ENCODE data around the gene LLGL1.

Gene LLGL1

DNA sequence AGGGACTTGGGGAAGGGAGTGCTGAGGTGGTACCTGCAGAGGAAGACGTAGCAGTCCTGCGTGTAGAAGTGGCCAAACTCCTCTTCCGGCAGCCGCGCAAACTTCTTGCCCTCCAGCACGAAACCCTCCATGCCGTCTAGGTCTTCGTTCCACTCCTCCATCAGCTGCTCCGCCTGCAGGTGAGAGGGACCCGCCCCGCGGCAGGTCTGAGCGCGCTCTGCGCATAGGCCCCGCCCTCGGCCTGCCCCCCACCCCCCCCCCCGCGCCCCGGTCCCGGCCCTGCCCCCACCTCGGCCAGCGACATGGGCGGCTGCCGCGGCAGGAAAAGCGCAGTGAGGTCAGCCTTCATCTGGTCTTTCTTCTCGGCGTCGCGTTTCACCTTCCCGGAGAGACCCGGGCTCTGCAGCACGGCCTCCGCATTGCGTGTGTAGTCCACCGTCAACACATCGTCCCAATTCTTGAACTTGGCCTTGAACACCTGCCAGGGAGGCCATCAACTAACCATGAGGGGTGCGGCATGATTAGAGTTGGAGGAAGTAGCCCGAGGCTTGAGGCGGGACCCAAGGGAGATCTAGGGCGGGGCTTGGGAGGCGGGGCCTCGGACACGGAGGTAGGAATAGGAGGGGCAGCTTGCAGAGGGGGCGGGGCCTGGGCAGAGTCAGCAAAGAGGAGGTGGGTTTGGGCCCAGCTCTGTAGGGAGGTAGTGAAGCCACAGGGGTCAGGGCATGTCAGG is 21.6 kb downstream of the LLGL1 start:
- Histone ChIP-seq H3K4me2 (ENCODE audit: low read length) (no peak overlapping the region), H3K4me1 (ENCODE audit: control insufficient read depth, insufficient read depth, low read length) (no peaks in the 10 kb centered on the region), H3K36me3 (ENCODE audit: insufficient read depth, low read length) (peaks cover 78% of the 10 kb centered on the region), H3K4me3 (ENCODE audit: low read length) (no peak overlapping the region), H3K9me3 (replicated peaks; ENCODE audit: low read length) (no peaks in the 10 kb centered on the region), H3K27me3 (ENCODE audit: control insufficient read depth, insufficient read depth, low read length) (no peaks in the 10 kb centered on the region), H3K9ac (ENCODE audit: low read depth, low read length) (no peak overlapping the region)

DNA sequence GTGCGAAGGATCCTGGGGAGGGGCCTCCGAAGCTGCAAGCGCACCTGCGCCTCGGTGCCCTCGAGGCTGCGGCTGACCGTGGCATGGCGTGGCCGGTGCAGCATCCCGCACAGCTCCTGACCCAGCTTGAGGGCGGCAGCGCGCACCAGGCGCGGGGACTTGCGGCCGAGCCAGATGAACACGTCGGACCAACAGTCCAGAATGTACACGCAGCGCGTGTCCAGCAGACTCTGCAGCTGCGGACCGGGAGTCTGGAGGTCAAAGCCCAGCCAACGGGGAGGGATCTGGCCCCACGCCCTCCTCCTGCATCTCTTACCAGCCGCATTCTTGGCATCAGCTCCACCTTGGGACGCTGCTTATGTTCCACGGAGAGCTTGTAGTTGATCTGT is 22.2 kb downstream of the LLGL1 start:
- H3K9ac ChIP-seq (ENCODE audit: low read depth, low read length): no peak overlapping the region
- no peaks in the 10 kb centered on the region for H3K4me1 ChIP-seq (ENCODE audit: control insufficient read depth, insufficient read depth, low read length)
- no peaks in the 10 kb centered on the region for H3K9me3 ChIP-seq (replicated peaks; ENCODE audit: low read length)
- no peak overlapping the region for H3K4me2 ChIP-seq (ENCODE audit: low read length)
- H3K27me3 ChIP-seq (ENCODE audit: control insufficient read depth, insufficient read depth, low read length): no peaks in the 10 kb centered on the region
- no peak overlapping the region for H3K4me3 ChIP-seq (ENCODE audit: low read length)
- peaks cover 81% of the 10 kb centered on the region for H3K36me3 ChIP-seq (ENCODE audit: insufficient read depth, low read length)

DNA sequence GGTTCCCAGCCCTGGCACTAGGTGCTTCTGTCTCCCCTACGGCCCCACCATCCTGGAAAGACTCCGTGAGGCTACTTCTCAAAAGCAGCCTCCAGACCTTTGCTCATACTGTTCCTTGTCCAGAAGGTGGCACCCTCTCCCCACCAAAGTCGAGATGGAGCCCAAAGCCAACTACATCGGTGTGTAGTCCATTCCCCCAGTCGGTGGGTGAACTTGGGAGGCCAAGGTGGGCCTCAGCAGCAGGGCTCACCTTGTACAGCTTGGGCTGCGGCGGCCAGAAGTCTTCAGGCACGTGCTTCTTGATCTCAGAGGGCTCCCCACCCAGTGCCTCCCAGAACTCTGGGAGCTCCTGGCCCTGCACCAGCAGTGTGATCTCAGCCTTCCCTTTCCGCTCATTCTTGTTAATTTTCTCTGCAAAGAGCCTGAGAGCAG is 22.9 kb downstream of the LLGL1 start:
- Histone ChIP-seq H3K9me3 (replicated peaks; ENCODE audit: low read length) (no peaks in the 10 kb centered on the region), H3K27me3 (ENCODE audit: control insufficient read depth, insufficient read depth, low read length) (no peaks in the 10 kb centered on the region), H3K4me1 (ENCODE audit: control insufficient read depth, insufficient read depth, low read length) (no peaks in the 10 kb centered on the region), H3K4me2 (ENCODE audit: low read length) (no peak overlapping the region), H3K4me3 (ENCODE audit: low read length) (no peak overlapping the region), H3K9ac (ENCODE audit: low read depth, low read length) (no peak overlapping the region), H3K36me3 (ENCODE audit: insufficient read depth, low read length) (peaks cover 88% of the 10 kb centered on the region)

DNA sequence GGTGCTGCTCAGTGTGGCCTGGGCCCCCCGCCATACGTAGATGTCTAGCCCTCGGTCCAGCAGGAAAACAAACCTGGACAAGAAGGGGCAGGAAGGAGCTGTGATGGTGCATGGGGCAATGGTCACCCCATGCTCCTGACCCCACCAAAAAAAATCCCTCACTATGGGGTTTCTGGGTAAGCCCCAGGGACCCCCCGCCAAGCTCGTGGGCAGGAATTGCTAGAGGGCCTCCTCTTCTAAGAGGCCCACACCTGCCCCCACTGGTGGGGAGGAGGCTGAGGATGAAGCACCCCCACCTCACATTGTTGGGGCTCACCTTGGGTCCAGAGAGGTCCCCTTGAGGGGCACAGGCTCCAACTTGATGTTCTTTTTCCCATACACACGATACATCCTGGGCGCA is 23.4 kb downstream of the LLGL1 start:
- H3K27me3 ChIP-seq (ENCODE audit: control insufficient read depth, insufficient read depth, low read length): no peaks in the 10 kb centered on the region
- no peaks in the 10 kb centered on the region for H3K9me3 ChIP-seq (replicated peaks; ENCODE audit: low read length)
- H3K9ac ChIP-seq (ENCODE audit: low read depth, low read length): no peak overlapping the region
- no peak overlapping the region for H3K4me3 ChIP-seq (ENCODE audit: low read length)
- no peak overlapping the region for H3K4me2 ChIP-seq (ENCODE audit: low read length)
- H3K36me3 ChIP-seq (ENCODE audit: insufficient read depth, low read length): peaks cover 88% of the 10 kb centered on the region
- H3K4me1 ChIP-seq (ENCODE audit: control insufficient read depth, insufficient read depth, low read length): no peaks in the 10 kb centered on the region

DNA sequence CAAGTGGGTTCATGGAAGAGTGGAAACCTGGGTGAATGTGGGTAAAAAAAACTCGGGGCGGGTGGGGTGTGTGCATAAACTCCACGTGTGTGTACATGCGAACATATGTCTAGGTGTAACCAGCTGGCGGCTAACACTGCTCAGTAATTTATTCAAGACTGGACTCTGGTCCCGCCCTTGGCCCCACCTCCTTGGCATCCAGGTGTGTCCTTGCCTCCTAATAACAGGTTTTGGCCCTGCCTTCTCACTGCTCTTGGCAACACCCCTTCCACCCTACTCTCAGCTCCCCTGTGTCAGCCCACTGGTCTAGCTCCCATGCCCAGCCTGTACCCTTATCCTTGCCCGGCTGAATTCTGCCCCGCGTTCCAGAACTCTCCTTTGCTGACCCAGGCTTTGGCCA is 24.8 kb downstream of the LLGL1 start:
- no peaks in the 10 kb centered on the region for H3K27me3 ChIP-seq (ENCODE audit: control insufficient read depth, insufficient read depth, low read length)
- H3K4me2 ChIP-seq (ENCODE audit: low read length): no peak overlapping the region
- peaks cover 95% of the 10 kb centered on the region for H3K36me3 ChIP-seq (ENCODE audit: insufficient read depth, low read length)
- H3K4me3 ChIP-seq (ENCODE audit: low read length): no peak overlapping the region
- H3K9me3 ChIP-seq (replicated peaks; ENCODE audit: low read length): no peaks in the 10 kb centered on the region
- H3K4me1 ChIP-seq (ENCODE audit: control insufficient read depth, insufficient read depth, low read length): no peaks in the 10 kb centered on the region
- H3K9ac ChIP-seq (ENCODE audit: low read depth, low read length): no peak overlapping the region

DNA sequence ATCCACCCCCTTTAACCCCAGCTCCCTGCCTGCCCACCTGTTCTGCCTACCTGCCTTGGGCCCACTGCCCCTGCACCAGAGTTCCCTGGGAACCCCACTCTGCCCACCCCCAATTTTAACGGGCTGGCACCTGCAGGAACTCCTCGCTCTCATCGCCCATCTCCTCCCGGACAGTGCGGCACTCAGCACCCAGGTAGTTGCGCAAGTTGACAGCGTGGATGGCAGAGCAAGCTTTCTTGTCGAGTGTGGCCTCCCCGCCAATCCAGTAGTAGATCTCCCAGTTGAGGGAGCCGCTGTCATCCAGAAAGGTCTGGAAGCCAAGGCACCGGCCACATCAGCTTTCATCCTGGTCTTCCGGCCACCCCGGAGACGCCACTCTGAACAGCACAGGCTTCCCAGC is 25.3 kb downstream of the LLGL1 start:
- H3K27me3 ChIP-seq (ENCODE audit: control insufficient read depth, insufficient read depth, low read length): no peaks in the 10 kb centered on the region
- no peaks in the 10 kb centered on the region for H3K9me3 ChIP-seq (replicated peaks; ENCODE audit: low read length)
- H3K36me3 ChIP-seq (ENCODE audit: insufficient read depth, low read length): peaks cover 95% of the 10 kb centered on the region
- H3K4me2 ChIP-seq (ENCODE audit: low read length): no peak overlapping the region
- no peak overlapping the region for H3K9ac ChIP-seq (ENCODE audit: low read depth, low read length)
- no peak overlapping the region for H3K4me3 ChIP-seq (ENCODE audit: low read length)
- no peaks in the 10 kb centered on the region for H3K4me1 ChIP-seq (ENCODE audit: control insufficient read depth, insufficient read depth, low read length)

DNA sequence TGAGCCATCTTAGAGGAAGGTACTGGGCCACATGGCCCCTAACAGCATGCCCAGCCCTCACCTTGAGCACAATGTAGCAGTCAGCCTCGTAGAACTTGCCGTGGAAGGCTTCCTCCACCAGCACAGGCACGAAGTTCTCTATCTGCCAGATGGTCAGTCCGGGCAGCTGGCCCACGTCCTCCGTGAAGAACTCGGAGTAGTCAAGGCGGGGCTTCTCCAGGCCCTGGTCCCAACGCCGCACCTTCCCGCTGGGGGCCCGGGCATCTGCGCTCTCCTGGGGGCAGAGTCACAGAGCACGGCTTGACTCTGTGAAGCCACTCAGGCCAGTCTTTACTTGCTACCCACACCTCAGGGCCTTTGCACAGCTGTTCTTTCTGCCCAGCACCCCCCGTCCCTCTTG is 25.8 kb downstream of the LLGL1 start:
- H3K27me3 ChIP-seq (ENCODE audit: control insufficient read depth, insufficient read depth, low read length): no peaks in the 10 kb centered on the region
- H3K9ac ChIP-seq (ENCODE audit: low read depth, low read length): no peak overlapping the region
- H3K36me3 ChIP-seq (ENCODE audit: insufficient read depth, low read length): peaks cover 95% of the 10 kb centered on the region
- H3K4me1 ChIP-seq (ENCODE audit: control insufficient read depth, insufficient read depth, low read length): no peaks in the 10 kb centered on the region
- no peak overlapping the region for H3K4me2 ChIP-seq (ENCODE audit: low read length)
- H3K4me3 ChIP-seq (ENCODE audit: low read length): no peak overlapping the region
- H3K9me3 ChIP-seq (replicated peaks; ENCODE audit: low read length): no peaks in the 10 kb centered on the region

DNA sequence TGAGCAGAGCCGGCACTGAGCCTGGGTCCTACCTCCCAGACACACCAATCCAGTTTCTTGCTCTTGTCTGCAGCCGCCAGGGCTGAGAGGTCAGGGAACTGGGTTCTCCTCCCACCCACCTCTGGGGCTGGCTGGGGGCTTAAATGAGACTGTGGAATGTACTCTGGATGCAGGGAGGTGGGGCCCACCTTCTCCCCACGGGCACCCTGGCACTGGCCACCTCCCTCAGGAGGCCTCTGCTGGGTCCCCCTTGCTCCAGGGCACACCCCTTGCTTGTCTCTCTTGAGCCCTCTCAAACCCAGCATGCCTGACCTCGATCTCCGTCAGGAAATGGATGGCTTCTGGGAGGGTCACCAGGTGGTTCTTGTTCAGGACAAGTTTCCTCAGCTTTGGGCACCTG is 26.7 kb downstream of the LLGL1 start:
- Histone ChIP-seq H3K4me3 (ENCODE audit: low read length) (no peak overlapping the region), H3K9ac (ENCODE audit: low read depth, low read length) (no peak overlapping the region), H3K9me3 (replicated peaks; ENCODE audit: low read length) (no peaks in the 10 kb centered on the region), H3K4me2 (ENCODE audit: low read length) (no peak overlapping the region), H3K36me3 (ENCODE audit: insufficient read depth, low read length) (peaks cover 95% of the 10 kb centered on the region), H3K27me3 (ENCODE audit: control insufficient read depth, insufficient read depth, low read length) (no peaks in the 10 kb centered on the region), H3K4me1 (ENCODE audit: control insufficient read depth, insufficient read depth, low read length) (peaks cover 7% of the 10 kb centered on the region)

DNA sequence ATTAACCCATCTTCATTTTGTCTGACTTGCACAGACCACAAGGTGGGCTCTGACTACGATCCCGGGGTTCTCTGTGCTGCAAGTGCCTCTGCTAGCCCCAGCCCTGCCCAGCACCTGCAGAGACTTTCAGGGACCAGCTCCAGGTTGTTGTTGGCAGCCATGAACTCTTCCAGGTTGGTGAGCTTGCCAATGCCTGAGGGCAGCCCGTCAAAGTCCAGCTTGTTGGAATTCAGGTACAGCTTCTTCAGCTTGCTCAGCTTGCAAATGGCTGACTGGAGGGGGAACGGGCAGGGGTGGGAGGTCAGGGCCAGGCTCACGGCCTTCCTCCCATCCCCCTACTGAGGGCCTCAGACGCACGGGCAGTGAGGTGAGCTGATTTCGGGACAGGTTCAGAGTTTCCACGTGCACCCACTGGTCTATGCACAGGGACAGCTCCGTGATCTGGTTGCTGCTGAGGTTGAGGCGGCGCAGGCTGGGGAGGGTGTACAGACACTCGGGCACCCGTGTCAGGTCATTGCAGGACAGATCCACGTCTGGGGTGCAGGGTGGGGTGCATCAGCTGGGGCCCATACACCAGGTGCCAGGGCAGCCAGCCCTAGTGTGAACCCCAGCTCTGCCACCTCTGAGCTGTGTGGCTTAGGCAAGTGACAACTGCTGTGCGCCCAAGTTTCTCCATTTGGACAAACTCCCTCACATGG is 27.9 kb downstream of the LLGL1 start:
- H3K9me3 ChIP-seq (replicated peaks; ENCODE audit: low read length): no peaks in the 10 kb centered on the region
- H3K27me3 ChIP-seq (ENCODE audit: control insufficient read depth, insufficient read depth, low read length): no peaks in the 10 kb centered on the region
- no peak overlapping the region for H3K9ac ChIP-seq (ENCODE audit: low read depth, low read length)
- no peak overlapping the region for H3K4me2 ChIP-seq (ENCODE audit: low read length)
- peaks cover 12% of the 10 kb centered on the region for H3K4me1 ChIP-seq (ENCODE audit: control insufficient read depth, insufficient read depth, low read length)
- H3K4me3 ChIP-seq (ENCODE audit: low read length): no peak overlapping the region
- H3K36me3 ChIP-seq (ENCODE audit: insufficient read depth, low read length): peaks cover 84% of the 10 kb centered on the region

DNA sequence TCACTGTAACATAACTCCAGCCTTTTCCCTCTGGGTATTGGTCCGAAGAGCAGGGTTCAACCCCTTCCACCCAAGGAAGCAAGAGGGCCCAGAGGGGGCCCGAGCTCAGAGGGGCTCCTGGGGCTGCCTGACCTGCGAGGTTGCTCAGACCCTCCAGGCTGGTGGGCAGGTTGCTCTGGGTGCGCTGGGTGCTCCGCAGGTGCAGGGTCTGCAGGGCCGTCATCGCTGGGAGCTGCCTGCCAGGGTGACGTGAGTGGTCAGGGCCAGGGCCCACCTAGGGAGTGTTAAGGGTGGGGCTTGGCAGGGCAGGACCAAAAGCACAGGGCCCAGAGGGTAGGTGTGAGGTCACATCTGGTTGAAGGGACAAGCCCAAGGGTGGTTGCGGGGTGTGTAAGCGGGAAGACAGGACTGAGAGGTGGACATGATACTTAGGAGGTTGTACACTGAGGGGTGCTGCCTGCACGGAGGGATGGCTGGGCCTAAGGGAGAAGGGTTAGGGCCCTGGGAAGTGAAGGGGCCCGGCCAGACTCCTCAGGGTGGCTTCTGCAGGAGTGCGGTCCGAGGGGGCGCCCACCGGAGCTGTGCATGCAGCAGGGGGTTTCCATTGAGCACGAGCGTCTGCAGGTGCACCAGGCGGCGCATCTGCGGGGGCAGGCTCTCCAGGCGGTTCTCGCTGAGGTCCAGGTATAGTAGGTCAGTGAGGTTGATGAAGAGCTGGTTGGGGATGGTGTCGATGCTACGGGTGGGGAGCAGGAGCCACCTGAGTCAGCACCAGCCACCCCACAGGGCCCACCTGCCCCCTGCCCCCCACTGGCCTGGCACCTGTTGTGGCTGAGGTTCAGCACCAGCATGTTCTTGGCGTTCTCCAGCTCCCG is 28.7 kb downstream of the LLGL1 start:
- H3K27me3 ChIP-seq (ENCODE audit: control insufficient read depth, insufficient read depth, low read length): no peaks in the 10 kb centered on the region
- H3K4me2 ChIP-seq (ENCODE audit: low read length): no peak overlapping the region
- H3K9me3 ChIP-seq (replicated peaks; ENCODE audit: low read length): no peaks in the 10 kb centered on the region
- H3K36me3 ChIP-seq (ENCODE audit: insufficient read depth, low read length): peaks cover 76% of the 10 kb centered on the region
- H3K4me1 ChIP-seq (ENCODE audit: control insufficient read depth, insufficient read depth, low read length): peaks cover 17% of the 10 kb centered on the region
- no peak overlapping the region for H3K9ac ChIP-seq (ENCODE audit: low read depth, low read length)
- H3K4me3 ChIP-seq (ENCODE audit: low read length): no peak overlapping the region

DNA sequence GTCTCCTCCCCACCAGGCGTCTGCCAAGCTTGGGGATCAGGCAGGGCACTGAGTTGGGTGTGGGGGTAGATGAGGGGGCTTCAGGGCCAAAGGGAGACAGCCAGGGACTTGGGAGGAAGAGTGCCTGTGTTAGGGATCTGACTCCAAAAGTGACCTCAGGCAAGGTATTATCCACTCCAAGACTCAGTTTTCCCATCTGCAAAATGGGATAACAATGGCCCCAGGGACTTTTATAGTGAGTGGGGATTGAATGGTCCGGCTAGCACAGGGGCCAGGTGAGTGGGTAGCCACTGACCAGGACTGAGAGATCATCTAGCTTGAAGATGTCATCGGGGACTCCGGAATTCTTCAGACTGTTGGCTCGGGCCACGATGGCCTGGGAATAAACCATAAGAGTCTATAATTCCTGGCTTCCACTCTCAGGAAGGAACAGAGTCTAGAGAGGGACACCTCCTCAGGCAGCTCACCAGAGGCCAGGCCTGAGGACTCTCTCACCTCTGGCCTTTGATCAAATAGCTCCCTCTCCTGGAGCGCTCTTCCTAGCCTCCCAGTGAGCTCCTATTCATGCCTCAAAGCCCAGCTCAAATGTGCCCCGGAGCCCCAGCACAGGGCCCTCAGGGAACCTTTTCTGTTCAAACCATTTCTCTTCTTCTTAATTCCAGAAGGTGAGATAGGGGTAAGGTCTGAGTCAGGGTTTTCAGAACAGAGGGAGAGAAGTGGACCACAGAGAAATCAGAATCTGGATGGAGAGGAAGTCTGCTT is 29.6 kb downstream of the LLGL1 start:
- Histone ChIP-seq H3K4me3 (ENCODE audit: low read length) (no peak overlapping the region), H3K27me3 (ENCODE audit: control insufficient read depth, insufficient read depth, low read length) (no peaks in the 10 kb centered on the region), H3K4me2 (ENCODE audit: low read length) (no peak overlapping the region), H3K4me1 (ENCODE audit: control insufficient read depth, insufficient read depth, low read length) (peaks cover 24% of the 10 kb centered on the region), H3K9ac (ENCODE audit: low read depth, low read length) (no peak overlapping the region), H3K36me3 (ENCODE audit: insufficient read depth, low read length) (peaks cover 70% of the 10 kb centered on the region), H3K9me3 (replicated peaks; ENCODE audit: low read length) (no peaks in the 10 kb centered on the region)
